Right atrium auricular region (tissue), 2 donors: Measurements from ENCODE around the gene ROM1. TPM values are rescaled to one million over a fixed set of nuclear protein-coding genes. Genes with fewer than 3 reads are reported as not detected.
A peak's percentile ranks its signal among the peaks of the same experiment; 100 is the strongest.

Source experiments
- DNase-seq: peaks from one replicate; pipeline ENCODE4 v3.0.0-alpha.2; 2019; ENCODE audit warnings: low spot score
- H3K27ac ChIP-seq, 2 donors: fragments of 200-600 bp; sonication (generic); 1 replicate in 1 of 2; 2 replicates in 1 of 2; pipeline ENCODE4 v1.5.1; 2016 to 2019
- H3K27me3 ChIP-seq, 2 donors: fragments of 200-600 bp; sonication (generic); one replicate each; pipeline versions ENCODE4 v1.5.1 to v1.6.0; 2017 to 2019
- H3K36me3 ChIP-seq: fragments of 200-600 bp; sonication (generic); one replicate; pipeline ENCODE4 v1.5.1; 2016
- H3K4me1 ChIP-seq, 2 donors: fragments of 200-600 bp; sonication (generic); one replicate each; pipeline versions ENCODE4 v1.5.1 to v1.6.0; 2017 to 2019
- H3K4me3 ChIP-seq, 2 donors: fragments of 200-600 bp; sonication (generic); 1 replicate in 1 of 2; 2 replicates in 1 of 2; pipeline ENCODE4 v1.5.1; 2017 to 2019; ENCODE audit warnings: mild to moderate bottlenecking in 1 of 2, moderate library complexity in 1 of 2
- H3K9me3 ChIP-seq, 2 donors: fragments of 200-600 bp; sonication (generic); one replicate each; pipeline ENCODE4 v1.5.1; 2019
- total RNA-seq, 2 donors: library from RNA; depleted of rRNA; stranded (reverse); fragments of >200 nt; gene quantifications; one replicate each; pipeline ENCODE4 v1.1.0, GENCODE V29; 2016
- TF ChIP-seq, protein P1 (sequence below), 2 donors: fragments of 200-600 bp; sonication (generic); IDR thresholded peaks; one replicate each; pipeline ENCODE4 v1.5.1; 2019; ENCODE audit warnings: antibody characterized with exemption in 2 of 2

The ROM1 gene
- total RNA-seq, 2 donors from 2014 or later: 3.2 to 5.3 TPM

DNA sequence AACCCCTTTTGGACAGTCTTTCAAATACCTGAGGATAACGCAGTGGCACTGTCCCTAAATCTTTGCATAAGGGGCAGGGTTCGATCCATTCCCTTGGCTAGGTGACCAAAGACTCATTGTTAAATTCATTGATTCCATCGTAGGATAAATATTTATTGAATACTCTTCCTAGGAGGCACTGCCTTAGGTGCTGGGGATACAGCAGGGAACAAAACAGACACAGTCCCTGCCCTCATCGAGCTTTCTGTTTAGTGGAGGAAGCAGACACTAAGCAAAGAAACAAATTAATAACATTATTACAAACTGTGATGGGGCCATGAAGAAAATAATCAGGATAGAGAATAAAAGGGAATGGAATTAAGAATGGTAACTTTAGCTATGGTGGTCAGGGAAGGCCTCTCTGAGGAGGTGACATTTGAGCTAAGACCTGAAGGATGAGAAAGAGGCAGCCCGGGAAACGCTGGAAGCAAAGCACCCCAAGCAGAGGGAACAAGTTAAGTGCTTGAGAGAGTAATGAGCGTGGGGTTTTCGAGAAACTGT is 8.0 kb downstream of the ROM1 start:
- Histone ChIP-seq H3K4me1 (peaks cover 0 to 21% of the 10 kb centered on the region in 2 donors), H3K27me3 (no peaks in the 10 kb centered on the region), H3K4me3 (peak overlapping the region; percentile 56 to 90), H3K36me3 (peaks cover 22% of the 10 kb centered on the region), H3K27ac (peak overlapping the region; percentile 83 to 84), H3K9me3 (no peaks in the 10 kb centered on the region)
- DNase-seq: no peak
- TF ChIP-seq, protein P1, sequence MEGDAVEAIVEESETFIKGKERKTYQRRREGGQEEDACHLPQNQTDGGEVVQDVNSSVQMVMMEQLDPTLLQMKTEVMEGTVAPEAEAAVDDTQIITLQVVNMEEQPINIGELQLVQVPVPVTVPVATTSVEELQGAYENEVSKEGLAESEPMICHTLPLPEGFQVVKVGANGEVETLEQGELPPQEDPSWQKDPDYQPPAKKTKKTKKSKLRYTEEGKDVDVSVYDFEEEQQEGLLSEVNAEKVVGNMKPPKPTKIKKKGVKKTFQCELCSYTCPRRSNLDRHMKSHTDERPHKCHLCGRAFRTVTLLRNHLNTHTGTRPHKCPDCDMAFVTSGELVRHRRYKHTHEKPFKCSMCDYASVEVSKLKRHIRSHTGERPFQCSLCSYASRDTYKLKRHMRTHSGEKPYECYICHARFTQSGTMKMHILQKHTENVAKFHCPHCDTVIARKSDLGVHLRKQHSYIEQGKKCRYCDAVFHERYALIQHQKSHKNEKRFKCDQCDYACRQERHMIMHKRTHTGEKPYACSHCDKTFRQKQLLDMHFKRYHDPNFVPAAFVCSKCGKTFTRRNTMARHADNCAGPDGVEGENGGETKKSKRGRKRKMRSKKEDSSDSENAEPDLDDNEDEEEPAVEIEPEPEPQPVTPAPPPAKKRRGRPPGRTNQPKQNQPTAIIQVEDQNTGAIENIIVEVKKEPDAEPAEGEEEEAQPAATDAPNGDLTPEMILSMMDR (IDR thresholded peaks at IDR 0.05): no peak

DNA sequence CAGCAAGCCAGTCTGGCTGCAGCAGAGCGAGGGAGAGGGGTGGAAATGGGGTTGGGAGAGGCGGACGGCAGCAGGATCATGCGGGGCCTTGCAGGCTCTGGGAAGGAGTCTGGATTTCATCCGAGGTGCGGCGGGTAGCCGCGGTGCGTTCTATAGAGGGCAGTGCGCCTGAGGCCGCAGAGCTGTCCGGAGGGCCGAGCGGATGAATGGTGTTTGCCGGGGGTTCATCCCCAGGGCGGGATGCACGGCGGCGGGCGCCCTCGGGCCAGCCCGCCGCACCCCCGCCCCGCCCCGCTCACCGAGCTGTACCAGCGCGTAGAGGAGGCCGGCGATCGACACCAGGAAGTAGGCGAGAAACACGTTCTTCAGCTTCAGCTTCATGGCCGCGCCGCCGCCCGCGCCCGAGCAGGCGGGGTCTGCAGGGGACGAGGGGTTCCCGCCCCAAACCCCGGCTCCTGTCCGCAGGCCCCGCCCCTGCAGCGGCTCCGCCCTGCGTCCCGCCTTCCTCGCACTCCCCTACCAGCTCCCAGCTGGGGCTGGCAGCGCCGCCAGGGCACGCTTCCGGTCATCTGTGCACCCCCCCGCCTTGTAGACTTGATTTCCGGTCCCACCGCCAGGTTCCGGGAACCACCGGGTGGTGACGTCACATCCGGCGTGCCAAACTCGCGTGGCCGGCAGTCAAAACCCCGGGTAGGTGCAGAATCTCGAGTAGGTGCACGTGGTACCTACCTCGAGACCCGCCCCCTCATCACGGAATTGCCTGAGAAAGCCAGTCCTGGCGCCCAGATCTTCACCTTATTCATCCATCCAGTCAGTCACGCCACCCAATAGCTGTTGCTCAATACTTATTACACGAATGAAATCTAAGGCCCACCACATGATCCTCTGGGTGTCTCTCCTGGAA is 8.8 kb downstream of the ROM1 start, which contains the start of gene B3GAT3:
B3GAT3 (minus strand) TSS at position 420 of the 904 bp plus-strand sequence; CDS start at position 381, 39 bp downstream.
- TF ChIP-seq, protein P1 (IDR thresholded peaks at IDR 0.05): no peak
- H3K36me3 ChIP-seq: peaks cover 23% of the 10 kb centered on the region
- peak; percentile 98 for DNase-seq

GRCh38 chr11:62622476-62623089 is 9.5 kb downstream of the ROM1 start:
- TF ChIP-seq, protein P1 (IDR thresholded peaks at IDR 0.05): no peak
- no peaks in the 10 kb centered on the region for H3K9me3 ChIP-seq
- peaks cover 25% of the 10 kb centered on the region for H3K36me3 ChIP-seq
- peak overlapping the region in 1 of 2 donors; percentile 90 for H3K4me3 ChIP-seq
- H3K27ac ChIP-seq: peak overlapping the region; percentile 83 to 84
- no peak for DNase-seq
- no peaks in the 10 kb centered on the region for H3K27me3 ChIP-seq
- peaks cover 0 to 21% of the 10 kb centered on the region in 2 donors for H3K4me1 ChIP-seq

More for the DNA sequence above, 8.8 kb downstream of the ROM1 start, which contains the start of gene B3GAT3:
- H3K27ac ChIP-seq: peak within 1 kb of the TSS; percentile 83 to 84
- peak within 1 kb of the TSS; percentile 56 to 90 for H3K4me3 ChIP-seq
- H3K27me3 ChIP-seq: no peaks in the 10 kb centered on the region
- H3K9me3 ChIP-seq: no peaks in the 10 kb centered on the region
- H3K4me1 ChIP-seq: peaks cover 0 to 21% of the 10 kb centered on the region in 2 donors

- no peak for DNase-seq
- no peak overlapping the region for H3K4me3 ChIP-seq
- TF ChIP-seq, protein P1 (IDR thresholded peaks at IDR 0.05): no peak
- no peak overlapping the region for H3K27ac ChIP-seq
- H3K27me3 ChIP-seq: no peaks in the 10 kb centered on the region
- H3K9me3 ChIP-seq: no peaks in the 10 kb centered on the region
- no peaks in the 10 kb centered on the region for H3K4me1 ChIP-seq
- peaks cover 77% of the 10 kb centered on the region for H3K36me3 ChIP-seq
These were observed 14.7 kb downstream of the ROM1 start for GRCh38 chr11:62627713-62628112.

- no peak for DNase-seq
These were observed 19.4 kb downstream of the ROM1 start for GRCh38 chr11:62632492-62632891.

More at GRCh38 chr11:62632492-62632891, 19.4 kb downstream of the ROM1 start:
- TF ChIP-seq, protein P1 (IDR thresholded peaks at IDR 0.05): no peak
- Histone ChIP-seq H3K27me3 (no peaks in the 10 kb centered on the region), H3K9me3 (no peaks in the 10 kb centered on the region), H3K36me3 (peaks cover 87% of the 10 kb centered on the region), H3K4me3 (no peak overlapping the region), H3K27ac (no peak overlapping the region), H3K4me1 (no peaks in the 10 kb centered on the region)
